Tibial nerve (tissue), 4 donors: ENCODE results near the gene EFCAB8. TPM values are rescaled to one million over a fixed set of nuclear protein-coding genes. Genes with fewer than 3 reads are reported as not detected.

Experiments used
- DNase-seq, 2 donors: peaks; one replicate each; pipeline ENCODE4 v3.0.0-alpha.2; 2019; ENCODE audit warnings: low spot score in 2 of 2
- H3K27ac ChIP-seq, 4 donors: fragments of 200-600 bp; sonication (generic) in 3 of 4; one replicate each; pipeline ENCODE4 v1.5.1; 2017 to 2019; ENCODE audit warnings: mild to moderate bottlenecking in 1 of 4
- H3K27me3 ChIP-seq, 2 donors: fragments of 200-600 bp; sonication (generic) in 1 of 2; one replicate each; pipeline versions ENCODE4 v1.5.1 to v1.6.0; 2017 to 2019
- H3K36me3 ChIP-seq, 3 donors: fragments of 200-600 bp; sonication (generic); one replicate each; pipeline ENCODE4 v1.5.1; 2018 to 2019
- H3K4me1 ChIP-seq, 4 donors: fragments of 200-600 bp; sonication (generic) in 3 of 4; one replicate each; pipeline ENCODE4 v1.5.1; 2017 to 2019
- H3K4me3 ChIP-seq, 4 donors: fragments of 200-600 bp; sonication (generic) in 3 of 4; one replicate each; pipeline ENCODE4 v1.5.1; 2017 to 2019; ENCODE audit warnings: mild to moderate bottlenecking in 1 of 4, moderate library complexity in 1 of 4
- H3K9me3 ChIP-seq, 4 donors: fragments of 200-600 bp; sonication (generic) in 3 of 4; one replicate each; pipeline ENCODE4 v1.5.1; 2017 to 2019
- CTCF ChIP-seq, 5 experiments: fragments of 200-600 bp in 3 of 5; fragments of 450-650 bp in 2 of 5; sonication (generic) in 3 of 5; IDR thresholded peaks; one replicate each; pipeline ENCODE4 v1.5.1; 2016 to 2019; ENCODE audit warnings: antibody characterized with exemption in 5 of 5, mild to moderate bottlenecking in 3 of 5, moderate library complexity in 2 of 5
- EP300 ChIP-seq, 2 donors: sonication (generic); formaldehyde crosslinking; IDR thresholded peaks; one replicate each; pipeline ENCODE4 v1.6.1; 2017; ENCODE audit warnings: antibody characterized with exemption in 2 of 2, mild to moderate bottlenecking in 1 of 2
- POLR2A ChIP-seq, 2 donors: fragments of 450-650 bp; IDR thresholded peaks; one replicate each; pipeline ENCODE4 v1.6.1; 2017; ENCODE audit warnings: antibody characterized with exemption in 2 of 2, mild to moderate bottlenecking in 2 of 2, moderate library complexity in 2 of 2
- WGBS, 2 donors: methylation state at CpG; one replicate each; pipeline ENCODE4 v1.1.5; 2018; 5-methylcytosine and 5-hydroxymethylcytosine counted together
- total RNA-seq, 4 donors: library from RNA; depleted of rRNA; stranded (reverse); fragments of >200 nt; gene quantifications; one replicate each; pipeline ENCODE4 v1.1.0, GENCODE V29; 2016

EFCAB8 gene
- total RNA-seq, 4 donors from 2014 or later = 0.30 to 0.87 TPM; not detected in 2

GRCh38 chr20:32979201-32979998 lies 120.7 kb downstream of the EFCAB8 start:
- TF ChIP-seq CTCF (IDR thresholded peaks at IDR 0.05) (no peak), EP300 (IDR thresholded peaks at IDR 0.05) (no peak), POLR2A (IDR thresholded peaks at IDR 0.05) (no peak)
- no peak for DNase-seq
- 68 to 75% methylated on average over 9 of the region's 9 CpGs for WGBS, 2 donors
- H3K36me3 ChIP-seq = no peaks in the 10 kb centered on the region
- peak overlapping the region; percentile 17 to 89 (median 74) for H3K27ac ChIP-seq
- no peak overlapping the region for H3K4me3 ChIP-seq
- no peaks in the 10 kb centered on the region for H3K27me3 ChIP-seq
- peaks cover 0 to 41% (median 10%) of the 10 kb centered on the region in 4 donors for H3K4me1 ChIP-seq
- H3K9me3 ChIP-seq = no peaks in the 10 kb centered on the region

GRCh38 chr20:32980131-32980941 lies 121.6 kb downstream of the EFCAB8 start:
- Histone ChIP-seq H3K27me3 (no peaks in the 10 kb centered on the region), H3K4me1 (peaks cover 0 to 51% (median 13%) of the 10 kb centered on the region in 4 donors), H3K27ac (peak overlapping the region; percentile 62 to 89 (median 78)), H3K4me3 (no peak overlapping the region), H3K9me3 (no peaks in the 10 kb centered on the region), H3K36me3 (no peaks in the 10 kb centered on the region)
- TF ChIP-seq POLR2A (IDR thresholded peaks at IDR 0.05) = no peak
- peak in 1 of 5 experiments; percentile 46 for TF ChIP-seq CTCF (IDR thresholded peaks at IDR 0.05)
- peak in 1 of 2 donors; percentile 50 for TF ChIP-seq EP300 (IDR thresholded peaks at IDR 0.05)
- WGBS, 2 donors = 37 to 66% methylated on average over 8 to 14 of the region's 19 CpGs
- peak; percentile 9 to 51 for DNase-seq

- H3K27me3 ChIP-seq = no peaks in the 10 kb centered on the region
- peaks cover 0 to 56% (median 13%) of the 10 kb centered on the region in 4 donors for H3K4me1 ChIP-seq
- TF ChIP-seq EP300 (IDR thresholded peaks at IDR 0.05) = no peak
- no peak for TF ChIP-seq CTCF (IDR thresholded peaks at IDR 0.05)
- no peak for TF ChIP-seq POLR2A (IDR thresholded peaks at IDR 0.05)
- 72 to 79% methylated on average over 6 of the region's 6 CpGs for WGBS, 2 donors
- H3K9me3 ChIP-seq = no peaks in the 10 kb centered on the region
- no peak for DNase-seq
- H3K27ac ChIP-seq = peak overlapping the region; percentile 62 to 89 (median 78)
- no peak overlapping the region for H3K4me3 ChIP-seq
- H3K36me3 ChIP-seq = no peaks in the 10 kb centered on the region
Measured at GRCh38 chr20:32980990-32981389, 122.3 kb downstream of the EFCAB8 start.

GRCh38 chr20:32982617-32983458 lies 124.1 kb downstream of the EFCAB8 start:
- H3K9me3 ChIP-seq = no peaks in the 10 kb centered on the region
- H3K36me3 ChIP-seq = no peaks in the 10 kb centered on the region
- no peak overlapping the region for H3K4me3 ChIP-seq
- no peak for TF ChIP-seq POLR2A (IDR thresholded peaks at IDR 0.05)
- no peak for TF ChIP-seq CTCF (IDR thresholded peaks at IDR 0.05)
- no peak for DNase-seq
- 24 to 41% methylated on average over 8 to 9 of the region's 10 CpGs for WGBS, 2 donors
- H3K27me3 ChIP-seq = no peaks in the 10 kb centered on the region
- H3K4me1 ChIP-seq = peaks cover 0 to 56% (median 13%) of the 10 kb centered on the region in 4 donors
- H3K27ac ChIP-seq = peak overlapping the region; percentile 4 to 89 (median 64)
